Keratinocyte (primary cell): ENCODE measurements around the gene SLC6A3. TPM values are rescaled to one million over a fixed set of nuclear protein-coding genes. Genes with fewer than 3 reads are reported as not detected.

Experiments used
- DNase-seq: peaks from one replicate; pipeline ENCODE4 v3.0.0-alpha.2; 2011; ENCODE audit warnings: low read depth, missing footprints, low spot score
- FAIRE-seq: peaks from 2 replicates; lab custom pipeline; 2011; peaks lifted over from hg19 to GRCh38; lab: Jason Lieb, UNC
- H2AFZ ChIP-seq: 2 replicates; pipeline ENCODE4 v1.6.0; 2012; ENCODE audit warnings: low read length, control low read depth, inconsistent platforms; ENCODE audit not compliant: control insufficient read depth
- H3K27ac ChIP-seq: 2 replicates; pipeline ENCODE4 v1.5.1; 2011; ENCODE audit warnings: low read length; ENCODE audit not compliant: control insufficient read depth, insufficient read depth
- H3K27me3 ChIP-seq: 3 replicates; pipeline ENCODE4 v1.6.0; 2011; ENCODE audit warnings: low read length; ENCODE audit not compliant: control insufficient read depth, insufficient read depth; ENCODE audit errors: extremely low read depth
- H3K36me3 ChIP-seq, 2 experiments: 2 replicates in 1 of 2; 3 replicates in 1 of 2; pipeline ENCODE4 v1.5.1; 2011; ENCODE audit warnings: low read length in 2 of 2, mild to moderate bottlenecking in 1 of 2; ENCODE audit not compliant: control insufficient read depth in 2 of 2, insufficient read depth in 2 of 2; ENCODE audit errors: extremely low read depth in 1 of 2
- H3K4me1 ChIP-seq: 3 replicates; pipeline ENCODE4 v1.5.1; 2011; ENCODE audit warnings: low read length; ENCODE audit not compliant: control insufficient read depth, insufficient read depth; ENCODE audit errors: extremely low read depth
- H3K4me2 ChIP-seq: 3 replicates; pipeline ENCODE4 v1.6.0; 2011; ENCODE audit warnings: low read depth, low read length; ENCODE audit not compliant: control insufficient read depth, insufficient read depth; ENCODE audit errors: extremely low read depth
- H3K4me3 ChIP-seq, 3 experiments: fragments of 200-600 bp in 1 of 3; sonication (generic) in 1 of 3; 2 replicates in 2 of 3; 3 replicates in 1 of 3; pipeline ENCODE4 v1.5.1; 2011 to 2016; ENCODE audit warnings: low read length in 3 of 3, mild to moderate bottlenecking in 3 of 3, control low read depth in 2 of 3, inconsistent platforms in 1 of 3, low read depth in 1 of 3, mixed read lengths in 1 of 3, mixed run types in 1 of 3, moderate library complexity in 1 of 3; ENCODE audit not compliant: control insufficient read depth in 2 of 3, insufficient read depth in 2 of 3; ENCODE audit errors: extremely low read depth in 1 of 3
- H3K79me2 ChIP-seq: 2 replicates; pipeline ENCODE4 v1.6.0; 2012; ENCODE audit warnings: low read length; ENCODE audit not compliant: control insufficient read depth, insufficient read depth
- H3K9ac ChIP-seq: 3 replicates; pipeline ENCODE4 v1.6.0; 2011; ENCODE audit warnings: low read length; ENCODE audit not compliant: control insufficient read depth, insufficient read depth; ENCODE audit errors: extremely low read depth
- H3K9me1 ChIP-seq: 3 replicates; pipeline ENCODE4 v1.6.0; 2011; ENCODE audit warnings: low read length; ENCODE audit not compliant: control insufficient read depth, insufficient read depth; ENCODE audit errors: extremely low read depth
- H3K9me3 ChIP-seq: 2 replicates; pipeline ENCODE4 v1.5.1; 2012; ENCODE audit warnings: low read depth, low read length; ENCODE audit not compliant: control insufficient read depth
- H4K20me1 ChIP-seq: 3 replicates; pipeline ENCODE4 v1.6.0; 2011; ENCODE audit warnings: low read length; ENCODE audit not compliant: control insufficient read depth, insufficient read depth; ENCODE audit errors: extremely low read depth
- CTCF ChIP-seq, 3 experiments: IDR thresholded peaks in 1 of 3; conservative IDR thresholded peaks in 1 of 3; optimal IDR thresholded peaks in 1 of 3; 2 replicates in 2 of 3; 3 replicates in 1 of 3; pipeline versions ENCODE3 to v1.5.1; 2011; ENCODE audit warnings: low read length in 3 of 3, mild to moderate bottlenecking in 3 of 3, moderate library complexity in 2 of 3, control low read depth in 1 of 3, inconsistent platforms in 1 of 3; ENCODE audit not compliant: insufficient read depth in 2 of 3; ENCODE audit errors: extremely low read depth in 1 of 3
- EZH2 ChIP-seq: IDR thresholded peaks from one replicate; pipeline ENCODE4 v1.6.1; 2012; ENCODE audit warnings: inconsistent platforms, mild to moderate bottlenecking, low read length, moderate library complexity
- dilution Hi-C: fragments of 300-500 bp; cut with MboI; formaldehyde crosslinking; loops from one replicate; pipeline ENCODE4 v1.7.0; 2020; ENCODE audit warnings: low sequenced_read_pairs; ENCODE audit not compliant: extremely low pct_ligation_motif_present
- polyA plus RNA-seq, 5 experiments: library from polyadenylated mRNA; depleted of rRNA in 3 of 5; stranded (reverse) in 3 of 5; stranded (forward) in 1 of 5; unstranded in 1 of 5; fragments of >200 nt; gene quantifications; 1 replicate in 1 of 5; 2 replicates in 3 of 5; 3 replicates in 1 of 5; pipeline versions ENCODE4 v1.2.1 to v1.2.3, GENCODE V29; 2011 to 2012; ENCODE audit warnings: missing spikeins in 2 of 5, low read depth in 1 of 5, low replicate concordance in 1 of 5

Gene SLC6A3
- polyA plus RNA-seq, 1 donor (not counting 4 experiments of a cell fraction or from before 2014, with no cell fraction given), result 0.03 TPM

- FAIRE-seq, result no peak
- H3K36me3 ChIP-seq, result peaks cover 21 to 24% of the 10 kb centered on the region in 2 experiments
- H3K79me2 ChIP-seq, result no peaks in the 10 kb centered on the region
- H3K27me3 ChIP-seq, result no peaks in the 10 kb centered on the region
- peaks cover 3% of the 10 kb centered on the region for H3K9me3 ChIP-seq
- dilution Hi-C loops, result no loop called here
- DNase-seq, result no peak
- no peak overlapping the region for H2AFZ ChIP-seq
- no peak overlapping the region for H3K4me2 ChIP-seq
- H3K4me1 ChIP-seq, result no peaks in the 10 kb centered on the region
- no peaks in the 10 kb centered on the region for H3K9me1 ChIP-seq
- H4K20me1 ChIP-seq, result no peaks in the 10 kb centered on the region
- TF ChIP-seq EZH2 (no peak), CTCF (optimal IDR thresholded peaks at IDR 0.05 in 1 of 3, IDR thresholded peaks at IDR 0.05 in 1 of 3, conservative IDR thresholded peaks at IDR 0.05 in 1 of 3; ENCODE audit: extremely low read depth in 1 of 3, insufficient read depth in 2 of 3, low read length in 3 of 3) (no peak)
- H3K4me3 ChIP-seq, result no peak overlapping the region
- H3K27ac ChIP-seq, result no peak overlapping the region
- H3K9ac ChIP-seq, result no peak overlapping the region
Measured at GRCh38 chr5:1464096-1464446, 18.8 kb upstream of the SLC6A3 start.

- dilution Hi-C loops, result no loop called here
- no peak overlapping the region for H2AFZ ChIP-seq
- no peak for DNase-seq
Measured at GRCh38 chr5:1463326-1464095, 18.3 kb upstream of the SLC6A3 start.

More at GRCh38 chr5:1463326-1464095, 18.3 kb upstream of the SLC6A3 start:
- TF ChIP-seq CTCF (optimal IDR thresholded peaks at IDR 0.05 in 1 of 3, IDR thresholded peaks at IDR 0.05 in 1 of 3, conservative IDR thresholded peaks at IDR 0.05 in 1 of 3; ENCODE audit: extremely low read depth in 1 of 3, insufficient read depth in 2 of 3, low read length in 3 of 3) (no peak), EZH2 (no peak)
- no peaks in the 10 kb centered on the region for H3K9me1 ChIP-seq
- no peaks in the 10 kb centered on the region for H3K4me1 ChIP-seq
- H3K9ac ChIP-seq, result no peak overlapping the region
- H3K4me3 ChIP-seq, result no peak overlapping the region
- no peaks in the 10 kb centered on the region for H3K79me2 ChIP-seq
- peaks cover 3% of the 10 kb centered on the region for H3K9me3 ChIP-seq
- H3K27ac ChIP-seq, result no peak overlapping the region
- no peaks in the 10 kb centered on the region for H4K20me1 ChIP-seq
- no peak for FAIRE-seq
- H3K4me2 ChIP-seq, result no peak overlapping the region
- no peaks in the 10 kb centered on the region for H3K27me3 ChIP-seq
- peaks cover 21 to 22% of the 10 kb centered on the region in 2 experiments for H3K36me3 ChIP-seq
